ENCODE data around the gene ABAT.

Gene ABAT

GRCh38 chr16:8716052-8716451 is 41.6 kb downstream of the ABAT start:
- Histone ChIP-seq H3K27me3 (replicated peaks) (no peaks in the 10 kb centered on the region), H3K36me3 (replicated peaks) (no peaks in the 10 kb centered on the region), H3K27ac (no peak overlapping the region), H3K4me3 (ENCODE audit: low read depth, low read length) (no peak overlapping the region)
- no peak for DNase-seq
- TF ChIP-seq CTCF (IDR thresholded peaks at IDR 0.05; ENCODE audit: low read depth, low read length, missing control alignments), result no peak
- in situ Hi-C loops (cut with HindIII; ENCODE audit: low pct_ligation_motif_present, low sequenced_read_pairs), result no loop called here

- in situ Hi-C loops (cut with HindIII; ENCODE audit: low pct_ligation_motif_present, low sequenced_read_pairs), result no loop called here
These were observed 42.2 kb downstream of the ABAT start for GRCh38 chr16:8716592-8716991.

GRCh38 chr16:8717469-8717868 is 43.1 kb downstream of the ABAT start:
- Histone ChIP-seq H3K36me3 (replicated peaks) (no peaks in the 10 kb centered on the region), H3K27ac (no peak overlapping the region), H3K4me3 (ENCODE audit: low read depth, low read length) (no peak overlapping the region), H3K27me3 (replicated peaks) (no peaks in the 10 kb centered on the region)
- no peak for DNase-seq
- TF ChIP-seq CTCF (IDR thresholded peaks at IDR 0.05; ENCODE audit: low read depth, low read length, missing control alignments), result no peak
- in situ Hi-C loops (cut with HindIII; ENCODE audit: low pct_ligation_motif_present, low sequenced_read_pairs), result no loop called here

More at GRCh38 chr16:8716592-8716991, 42.2 kb downstream of the ABAT start:
- H3K4me3 ChIP-seq (ENCODE audit: low read depth, low read length), result no peak overlapping the region
- H3K36me3 ChIP-seq (replicated peaks), result no peaks in the 10 kb centered on the region
- no peak overlapping the region for H3K27ac ChIP-seq
- DNase-seq, result no peak
- H3K27me3 ChIP-seq (replicated peaks), result no peaks in the 10 kb centered on the region
- no peak for TF ChIP-seq CTCF (IDR thresholded peaks at IDR 0.05; ENCODE audit: low read depth, low read length, missing control alignments)

- no peaks in the 10 kb centered on the region for H3K27me3 ChIP-seq (replicated peaks)
- no peak for DNase-seq
- no peak overlapping the region for H3K4me3 ChIP-seq (ENCODE audit: low read depth, low read length)
- in situ Hi-C loops (cut with HindIII; ENCODE audit: low pct_ligation_motif_present, low sequenced_read_pairs), result no loop called here
- H3K27ac ChIP-seq, result no peak overlapping the region
- no peaks in the 10 kb centered on the region for H3K36me3 ChIP-seq (replicated peaks)
- TF ChIP-seq CTCF (IDR thresholded peaks at IDR 0.05; ENCODE audit: low read depth, low read length, missing control alignments), result no peak
These were observed 43.5 kb downstream of the ABAT start for GRCh38 chr16:8717892-8718415.

GRCh38 chr16:8718851-8719680 is 44.6 kb downstream of the ABAT start:
- H3K4me3 ChIP-seq (ENCODE audit: low read depth, low read length), result no peak overlapping the region
- no peak for TF ChIP-seq CTCF (IDR thresholded peaks at IDR 0.05; ENCODE audit: low read depth, low read length, missing control alignments)
- in situ Hi-C loops (cut with HindIII; ENCODE audit: low pct_ligation_motif_present, low sequenced_read_pairs), result no loop called here

More at GRCh38 chr16:8718851-8719680, 44.6 kb downstream of the ABAT start:
- no peak for DNase-seq
- Histone ChIP-seq H3K27me3 (replicated peaks) (no peaks in the 10 kb centered on the region), H3K36me3 (replicated peaks) (no peaks in the 10 kb centered on the region), H3K27ac (no peak overlapping the region)
